ENCODE measurements around the gene METAP2. TPM values are rescaled to one million over a fixed set of nuclear protein-coding genes. Genes with fewer than 3 reads are reported as not detected.

Gene METAP2
- total RNA-seq, 1 donor from 2014 or later: 81.8 TPM

DNA sequence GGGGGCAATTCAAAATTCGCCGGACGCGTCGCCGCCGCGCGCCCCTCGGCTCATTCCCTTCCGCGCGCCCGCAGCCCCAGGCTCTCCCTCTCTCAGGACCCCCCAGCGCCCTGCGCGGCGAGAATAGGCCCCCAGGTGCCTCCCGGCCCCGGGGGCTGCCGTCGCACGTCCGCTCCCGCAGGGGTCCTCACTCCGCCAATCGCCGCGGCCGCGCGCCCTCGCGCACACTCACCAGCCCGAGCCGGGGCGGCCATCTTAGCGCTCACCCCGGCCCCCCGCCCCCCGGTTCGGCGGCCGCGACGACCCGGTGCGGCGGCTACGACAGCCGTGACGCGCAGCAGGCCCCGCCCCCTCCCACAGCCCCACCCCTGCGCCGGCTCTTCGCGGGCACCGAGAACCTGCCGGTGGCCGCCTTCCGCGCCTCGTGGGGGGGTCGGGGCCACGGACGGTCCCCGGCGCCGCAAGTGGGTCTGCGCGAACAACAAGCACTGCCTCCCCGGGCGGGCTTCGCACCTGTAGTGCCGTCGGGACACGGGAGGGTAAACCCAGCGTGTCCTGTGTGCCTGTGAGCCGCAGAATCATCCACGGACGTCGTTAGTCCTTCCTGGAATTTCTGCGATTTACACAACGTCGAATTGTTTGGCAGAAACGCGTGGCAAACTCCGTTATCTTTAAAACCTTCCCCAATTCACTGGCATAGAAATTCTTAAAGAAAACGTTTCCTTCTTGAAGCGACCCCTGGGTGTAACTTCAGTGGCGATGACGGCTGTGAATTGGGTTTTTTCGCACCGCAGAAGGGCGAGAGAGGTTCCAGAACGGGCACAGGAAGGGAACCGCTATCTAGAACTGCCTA, 74.8 kb downstream of the METAP2 start:
- H3K36me3 Mint-ChIP-seq (ENCODE audit: unreplicated experiment): peaks cover 7% of the 10 kb centered on the region

DNA sequence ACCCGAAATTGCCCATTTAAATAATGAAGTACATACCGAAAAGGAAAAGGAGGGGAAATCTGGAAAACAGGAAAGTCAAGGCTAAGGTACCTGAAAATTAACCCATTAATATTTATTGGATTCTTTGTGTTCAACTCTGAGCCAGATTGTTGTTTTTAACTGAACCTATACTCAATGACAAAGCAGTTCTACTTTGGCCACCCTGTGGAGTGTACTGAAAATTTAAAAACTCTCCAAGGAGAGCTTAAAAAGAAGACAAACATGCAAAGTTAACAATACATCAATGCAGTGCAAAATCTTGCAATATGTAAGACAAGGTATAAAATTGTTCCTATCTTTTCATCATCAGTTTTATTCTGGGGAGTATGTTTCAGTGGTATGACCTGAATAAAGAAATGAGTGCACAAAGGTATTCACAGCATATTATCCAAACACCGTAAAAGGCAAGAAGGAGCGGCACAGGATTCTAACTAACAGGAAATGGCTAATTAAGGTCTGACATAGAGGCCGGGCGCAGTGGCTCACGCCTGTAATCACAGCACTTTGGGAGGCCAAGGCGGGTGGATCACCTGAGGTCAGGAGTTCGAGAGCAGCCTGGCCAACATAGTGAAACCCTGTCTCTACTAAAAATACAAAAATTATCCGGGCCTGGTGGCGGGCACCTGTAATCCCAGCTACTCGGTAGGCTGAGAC, 75.6 kb downstream of the METAP2 start:
- H3K36me3 Mint-ChIP-seq (ENCODE audit: unreplicated experiment): peaks cover 7% of the 10 kb centered on the region
- H3K27ac Mint-ChIP-seq (ENCODE audit: unreplicated experiment): no peak overlapping the region
- no peak for DNase-seq
- peaks cover 6% of the 10 kb centered on the region for H3K27me3 Mint-ChIP-seq (ENCODE audit: unreplicated experiment)
- H3K9me3 Mint-ChIP-seq (ENCODE audit: unreplicated experiment): peaks cover 15% of the 10 kb centered on the region
- TF ChIP-seq, protein P1, sequence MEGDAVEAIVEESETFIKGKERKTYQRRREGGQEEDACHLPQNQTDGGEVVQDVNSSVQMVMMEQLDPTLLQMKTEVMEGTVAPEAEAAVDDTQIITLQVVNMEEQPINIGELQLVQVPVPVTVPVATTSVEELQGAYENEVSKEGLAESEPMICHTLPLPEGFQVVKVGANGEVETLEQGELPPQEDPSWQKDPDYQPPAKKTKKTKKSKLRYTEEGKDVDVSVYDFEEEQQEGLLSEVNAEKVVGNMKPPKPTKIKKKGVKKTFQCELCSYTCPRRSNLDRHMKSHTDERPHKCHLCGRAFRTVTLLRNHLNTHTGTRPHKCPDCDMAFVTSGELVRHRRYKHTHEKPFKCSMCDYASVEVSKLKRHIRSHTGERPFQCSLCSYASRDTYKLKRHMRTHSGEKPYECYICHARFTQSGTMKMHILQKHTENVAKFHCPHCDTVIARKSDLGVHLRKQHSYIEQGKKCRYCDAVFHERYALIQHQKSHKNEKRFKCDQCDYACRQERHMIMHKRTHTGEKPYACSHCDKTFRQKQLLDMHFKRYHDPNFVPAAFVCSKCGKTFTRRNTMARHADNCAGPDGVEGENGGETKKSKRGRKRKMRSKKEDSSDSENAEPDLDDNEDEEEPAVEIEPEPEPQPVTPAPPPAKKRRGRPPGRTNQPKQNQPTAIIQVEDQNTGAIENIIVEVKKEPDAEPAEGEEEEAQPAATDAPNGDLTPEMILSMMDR (IDR thresholded peaks at IDR 0.05; ENCODE audit: partially characterized antibody, unreplicated experiment): no peak
- peaks cover 21% of the 10 kb centered on the region for H3K4me1 Mint-ChIP-seq (ENCODE audit: low read depth, unreplicated experiment)
- H3K4me3 Mint-ChIP-seq (ENCODE audit: unreplicated experiment): peak overlapping the region; percentile 82

More for the DNA sequence above, 74.8 kb downstream of the METAP2 start:
- H3K4me3 Mint-ChIP-seq (ENCODE audit: unreplicated experiment): peak overlapping the region; percentile 82
- H3K27me3 Mint-ChIP-seq (ENCODE audit: unreplicated experiment): peaks cover 6% of the 10 kb centered on the region
- TF ChIP-seq, protein P1 (IDR thresholded peaks at IDR 0.05; ENCODE audit: partially characterized antibody, unreplicated experiment): no peak
- peak overlapping the region; percentile 43 for H3K27ac Mint-ChIP-seq (ENCODE audit: unreplicated experiment)
- H3K9me3 Mint-ChIP-seq (ENCODE audit: unreplicated experiment): peaks cover 15% of the 10 kb centered on the region
- peak; percentile 74 for DNase-seq
- peaks cover 21% of the 10 kb centered on the region for H3K4me1 Mint-ChIP-seq (ENCODE audit: low read depth, unreplicated experiment)

DNA sequence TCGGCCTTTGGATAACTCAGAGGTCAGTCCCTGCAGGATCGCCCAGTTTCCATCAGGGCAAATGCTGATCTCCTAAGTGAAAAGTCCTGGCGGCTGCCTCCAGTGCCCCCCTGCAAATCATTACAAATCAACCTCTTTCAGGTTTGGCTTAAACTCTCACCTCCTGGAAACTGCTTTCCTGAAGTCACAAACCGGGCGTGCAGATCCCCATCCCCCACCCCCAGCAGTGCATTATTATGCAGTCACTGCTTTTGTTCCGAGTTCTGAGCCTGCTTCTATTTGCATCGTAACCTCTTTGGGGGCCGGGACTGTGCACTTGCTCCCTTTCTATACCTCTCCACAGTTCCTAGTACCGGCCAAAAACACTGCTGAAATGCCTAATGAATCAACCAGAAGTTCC, 77.4 kb downstream of the METAP2 start, which contains the start of gene USP44:
USP44 (minus strand) TSS at position 172 of the 400 bp plus-strand sequence. CDS start 17,220 bp downstream, outside the sequence.
- Mint-ChIP-seq H3K27ac (ENCODE audit: unreplicated experiment) (peak within 1 kb of the TSS; percentile 19), H3K9me3 (ENCODE audit: unreplicated experiment) (peaks cover 15% of the 10 kb centered on the region), H3K36me3 (ENCODE audit: unreplicated experiment) (peaks cover 7% of the 10 kb centered on the region), H3K4me3 (ENCODE audit: unreplicated experiment) (no peak within 1 kb of the TSS), H3K27me3 (ENCODE audit: unreplicated experiment) (peaks cover 6% of the 10 kb centered on the region), H3K4me1 (ENCODE audit: low read depth, unreplicated experiment) (peaks cover 15% of the 10 kb centered on the region)
- TF ChIP-seq, protein P1 (IDR thresholded peaks at IDR 0.05; ENCODE audit: partially characterized antibody, unreplicated experiment): no peak
- DNase-seq: peak; percentile 25

DNA sequence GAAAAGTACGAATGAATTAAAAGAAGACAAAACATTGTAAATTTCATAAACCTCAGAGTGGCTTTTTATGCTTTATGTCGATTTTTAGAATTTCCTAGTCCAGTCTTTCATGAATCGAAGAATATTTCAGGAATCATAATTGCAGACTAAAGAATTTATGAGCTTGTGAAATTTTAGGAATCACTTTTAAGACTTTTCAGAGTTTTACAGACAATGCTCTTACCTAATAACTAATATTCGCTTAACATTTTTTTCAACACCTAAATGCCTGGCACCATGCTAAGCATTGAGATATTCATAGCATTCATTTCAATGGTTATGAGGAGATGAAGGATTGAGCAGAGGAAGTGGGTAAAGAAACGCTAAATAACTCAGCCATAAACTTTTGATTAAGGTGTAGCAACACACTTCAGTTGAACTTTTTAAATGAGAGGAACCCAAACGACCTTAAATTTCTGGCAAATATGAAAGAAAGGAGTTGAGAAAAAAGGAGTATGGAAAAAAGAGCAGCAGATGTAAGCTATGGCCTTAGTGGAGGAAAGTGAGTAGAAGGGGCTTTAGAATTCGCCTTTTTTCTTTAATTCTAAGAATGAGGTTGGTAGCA, 78.1 kb downstream of the METAP2 start:
- H3K4me3 Mint-ChIP-seq (ENCODE audit: unreplicated experiment): no peak overlapping the region
- H3K4me1 Mint-ChIP-seq (ENCODE audit: low read depth, unreplicated experiment): peaks cover 8% of the 10 kb centered on the region
- H3K27me3 Mint-ChIP-seq (ENCODE audit: unreplicated experiment): peaks cover 6% of the 10 kb centered on the region
- H3K27ac Mint-ChIP-seq (ENCODE audit: unreplicated experiment): no peak overlapping the region
- no peak for DNase-seq
- peaks cover 15% of the 10 kb centered on the region for H3K9me3 Mint-ChIP-seq (ENCODE audit: unreplicated experiment)
- TF ChIP-seq, protein P1 (IDR thresholded peaks at IDR 0.05; ENCODE audit: partially characterized antibody, unreplicated experiment): no peak
- peaks cover 7% of the 10 kb centered on the region for H3K36me3 Mint-ChIP-seq (ENCODE audit: unreplicated experiment)
